ENCODE data around the gene CDK2AP2.

CDK2AP2 gene

DNA sequence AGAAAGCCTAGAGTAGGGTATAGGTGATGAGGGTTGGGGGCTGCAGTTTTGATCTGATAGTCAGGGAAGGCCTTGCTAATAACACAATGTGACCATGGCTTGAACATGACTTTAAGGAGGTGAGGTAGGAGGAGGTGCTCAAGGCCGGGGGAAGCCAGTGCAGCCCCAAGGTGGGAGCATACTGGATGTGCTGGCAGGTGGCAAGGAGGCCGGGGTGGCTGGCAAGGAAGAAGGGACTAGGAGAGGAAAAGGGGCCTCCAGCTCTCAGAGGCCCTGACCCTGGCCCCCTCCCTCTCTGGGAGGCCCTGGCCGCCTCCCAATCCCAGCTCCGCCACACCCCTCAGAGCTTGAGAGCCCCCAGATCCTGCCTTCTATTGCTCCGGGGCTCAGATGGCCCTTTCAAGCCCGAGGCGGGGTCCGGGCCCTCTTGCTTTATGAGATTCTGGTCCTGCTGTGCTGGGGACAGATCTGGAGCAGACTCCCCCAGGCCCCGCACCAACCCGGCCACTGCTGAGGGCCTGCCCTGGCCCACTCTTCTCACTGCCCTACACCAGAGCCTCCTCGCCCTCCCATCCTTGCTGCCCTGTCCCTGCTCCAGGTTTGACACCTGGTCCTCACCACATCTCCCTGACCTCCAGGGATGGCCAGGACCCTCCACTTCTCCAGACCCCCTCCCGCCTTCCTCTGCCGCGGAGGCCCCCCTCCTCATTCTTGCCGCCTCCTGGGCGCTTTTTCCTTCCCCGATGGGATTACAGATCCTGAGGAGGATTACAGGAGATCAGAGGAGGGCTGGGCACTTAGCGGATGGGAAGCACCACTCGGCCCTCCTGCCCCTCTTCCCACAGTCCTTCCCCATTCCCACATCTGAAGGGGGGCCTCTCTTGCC, 4.6 kb downstream of the CDK2AP2 start:
- H3F3A ChIP-seq (ENCODE audit: control insufficient read depth, insufficient read depth): peaks cover 4% of the 10 kb centered on the region
- H4K20me1 ChIP-seq (ENCODE audit: control insufficient read depth, insufficient read depth, low read depth, low read length): peaks cover 6% of the 10 kb centered on the region; the same call in 1 of the 2 replicates
- peaks cover 29% of the 10 kb centered on the region for H3K4me1 ChIP-seq (ENCODE audit: control insufficient read depth, low read length)
- H3K4me3 ChIP-seq (ENCODE audit: low read length): peak overlapping the region; percentile 89
- peak overlapping the region; percentile 70 for H3K4me2 ChIP-seq (ENCODE audit: low read length)
- TF ChIP-seq EZH2phosphoT487 (IDR thresholded peaks at IDR 0.05; ENCODE audit: borderline replicate concordance, low read length): no peak
- no peak for TF ChIP-seq CTCF (IDR thresholded peaks at IDR 0.05; ENCODE audit: low read depth, low read length, poor library complexity, severe bottlenecking)
- H3K79me2 ChIP-seq (ENCODE audit: control insufficient read depth, low read length): peaks cover 48% of the 10 kb centered on the region
- H3K9me2 ChIP-seq (replicated peaks; ENCODE audit: control insufficient read depth, low read length): no peaks in the 10 kb centered on the region
- H3K27me3 ChIP-seq (ENCODE audit: control insufficient read depth, low read length): no peaks in the 10 kb centered on the region
- H3K27ac ChIP-seq (ENCODE audit: low read depth, low read length): no peak overlapping the region
- no peaks in the 10 kb centered on the region for H3K9me3 ChIP-seq (ENCODE audit: control insufficient read depth, insufficient read depth, low read length)
- peaks cover 55% of the 10 kb centered on the region for H3K36me3 ChIP-seq (ENCODE audit: control insufficient read depth, low read length)

- no peak overlapping the region for H3K4me2 ChIP-seq (ENCODE audit: low read length)
- peaks cover 4% of the 10 kb centered on the region for H3F3A ChIP-seq (ENCODE audit: control insufficient read depth, insufficient read depth)
- H4K20me1 ChIP-seq (ENCODE audit: control insufficient read depth, insufficient read depth, low read depth, low read length): peaks cover 6% of the 10 kb centered on the region; the same call in 1 of the 2 replicates
- peaks cover 45% of the 10 kb centered on the region for H3K79me2 ChIP-seq (ENCODE audit: control insufficient read depth, low read length)
- peaks cover 29% of the 10 kb centered on the region for H3K4me1 ChIP-seq (ENCODE audit: control insufficient read depth, low read length)
- no peak overlapping the region for H3K4me3 ChIP-seq (ENCODE audit: low read length)
- TF ChIP-seq EZH2phosphoT487 (IDR thresholded peaks at IDR 0.05; ENCODE audit: borderline replicate concordance, low read length) (no peak), CTCF (IDR thresholded peaks at IDR 0.05; ENCODE audit: low read depth, low read length, poor library complexity, severe bottlenecking) (no peak)
- no peaks in the 10 kb centered on the region for H3K9me2 ChIP-seq (replicated peaks; ENCODE audit: control insufficient read depth, low read length)
- peaks cover 64% of the 10 kb centered on the region for H3K36me3 ChIP-seq (ENCODE audit: control insufficient read depth, low read length)
- no peak overlapping the region for H3K27ac ChIP-seq (ENCODE audit: low read depth, low read length)
- H3K9me3 ChIP-seq (ENCODE audit: control insufficient read depth, insufficient read depth, low read length): no peaks in the 10 kb centered on the region
- no peaks in the 10 kb centered on the region for H3K27me3 ChIP-seq (ENCODE audit: control insufficient read depth, low read length)
Observed at GRCh38 chr11:67502328-67502979, 5.5 kb downstream of the CDK2AP2 start.

- TF ChIP-seq CTCF (IDR thresholded peaks at IDR 0.05; ENCODE audit: low read depth, low read length, poor library complexity, severe bottlenecking): no peak
- no peak for TF ChIP-seq EZH2phosphoT487 (IDR thresholded peaks at IDR 0.05; ENCODE audit: borderline replicate concordance, low read length)
- H3K9me2 ChIP-seq (replicated peaks; ENCODE audit: control insufficient read depth, low read length): no peaks in the 10 kb centered on the region
- no peak overlapping the region for H3K27ac ChIP-seq (ENCODE audit: low read depth, low read length)
- peaks cover 39% of the 10 kb centered on the region for H3K79me2 ChIP-seq (ENCODE audit: control insufficient read depth, low read length)
- H3F3A ChIP-seq (ENCODE audit: control insufficient read depth, insufficient read depth): peaks cover 4% of the 10 kb centered on the region
- no peak overlapping the region for H3K4me3 ChIP-seq (ENCODE audit: low read length)
- H3K36me3 ChIP-seq (ENCODE audit: control insufficient read depth, low read length): peaks cover 60% of the 10 kb centered on the region
- H3K9me3 ChIP-seq (ENCODE audit: control insufficient read depth, insufficient read depth, low read length): no peaks in the 10 kb centered on the region
- peaks cover 6% of the 10 kb centered on the region; the same call in 1 of the 2 replicates for H4K20me1 ChIP-seq (ENCODE audit: control insufficient read depth, insufficient read depth, low read depth, low read length)
- no peak overlapping the region for H3K4me2 ChIP-seq (ENCODE audit: low read length)
- H3K27me3 ChIP-seq (ENCODE audit: control insufficient read depth, low read length): no peaks in the 10 kb centered on the region
- H3K4me1 ChIP-seq (ENCODE audit: control insufficient read depth, low read length): peaks cover 24% of the 10 kb centered on the region
Observed at GRCh38 chr11:67501854-67502253, 6.1 kb downstream of the CDK2AP2 start.
